PFSK-1 (cell line): ENCODE data around the gene PFKFB2.

Source experiments
- FOXP2 ChIP-seq: optimal IDR thresholded peaks from 2 replicates; pipeline ENCODE3; 2011; ENCODE audit warnings: borderline replicate concordance, control low read depth, inconsistent platforms; ENCODE audit not compliant: insufficient read depth; ENCODE audit errors: extremely low read length, extremely low read depth
- POLR2AphosphoS5 ChIP-seq: IDR thresholded peaks from 2 replicates; pipeline ENCODE4 v1.6.1; 2012; ENCODE audit warnings: low read depth, mild to moderate bottlenecking, control low read depth, low read length, moderate library complexity
- REST ChIP-seq, 2 experiments: IDR thresholded peaks; 2 replicates each; pipeline versions ENCODE4 v1.6.1 to v1.8.0; 2011 to 2012; ENCODE audit warnings: low read depth in 2 of 2, low read length in 2 of 2, control low read depth in 1 of 2, inconsistent platforms in 1 of 2, mild to moderate bottlenecking in 1 of 2, moderate library complexity in 1 of 2; ENCODE audit not compliant: insufficient read depth in 1 of 2
- SIN3A ChIP-seq: IDR thresholded peaks from 2 replicates; pipeline ENCODE4 v1.6.1; 2012; ENCODE audit warnings: mild to moderate bottlenecking, low read length, moderate library complexity, borderline replicate concordance; ENCODE audit not compliant: insufficient read depth
- TAF1 ChIP-seq: IDR thresholded peaks from 2 replicates; pipeline ENCODE4 v1.6.1; 2012; ENCODE audit warnings: low read length, control low read depth, borderline replicate concordance; ENCODE audit not compliant: insufficient read depth

DNA sequence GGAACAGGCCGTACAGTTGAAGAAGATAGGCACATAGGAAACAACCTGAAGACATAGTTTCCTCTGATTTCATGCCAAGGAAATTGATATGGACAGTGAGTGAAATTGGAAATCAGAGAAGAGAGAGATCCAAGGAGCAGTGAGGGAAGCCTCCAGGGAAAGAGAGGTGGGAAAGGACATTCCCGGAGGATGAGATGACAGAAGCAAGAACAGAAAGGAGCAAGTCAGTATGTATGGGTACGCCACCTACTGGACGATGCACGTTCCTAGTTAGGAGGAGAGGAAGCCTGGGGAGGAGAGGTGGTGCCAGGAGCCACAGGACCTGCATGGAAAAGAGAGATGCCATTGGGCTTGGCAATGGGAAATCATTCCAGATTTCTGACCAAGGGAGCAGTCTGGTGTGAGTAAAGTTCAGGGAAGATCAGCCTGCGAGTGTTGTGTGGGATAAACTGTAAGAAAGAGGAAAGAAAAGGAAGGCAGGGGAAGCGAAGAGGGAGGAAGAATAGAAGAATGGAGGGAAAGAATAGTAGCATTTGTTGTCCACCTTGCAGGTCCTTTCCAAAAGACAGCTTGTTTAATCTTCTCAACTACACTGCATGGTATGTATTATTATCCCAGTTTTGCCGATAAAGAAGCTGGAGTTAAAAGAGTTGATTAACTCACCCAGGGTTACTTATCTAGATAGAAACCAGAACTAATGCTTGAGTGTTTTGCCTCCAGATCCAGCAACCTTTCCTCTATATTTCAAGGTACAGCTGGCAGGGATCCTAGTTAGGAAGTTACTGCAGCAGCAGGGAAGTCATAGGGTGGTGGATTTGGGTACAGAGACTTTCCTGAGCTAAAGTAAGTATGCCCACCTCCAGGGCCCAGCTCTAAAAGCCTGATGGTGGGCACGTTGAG, 47.9 kb upstream of the PFKFB2 start:
- TF ChIP-seq POLR2AphosphoS5 (no peak), TAF1 (no peak), REST (IDR thresholded peaks at IDR 0.05; ENCODE audit: insufficient read depth in 1 of 2, low read depth in 2 of 2, low read length in 2 of 2) (no peak), SIN3A (no peak), FOXP2 (no peak)
